ENCODE data around the gene B4GALNT3.

- peak in 1 of 5 experiments; percentile 29 for TF ChIP-seq CTCF (IDR thresholded peaks at IDR 0.05)
- no peak for TF ChIP-seq EP300 (IDR thresholded peaks at IDR 0.05)
These were observed 7.0 kb upstream of the B4GALNT3 start for GRCh38 chr12:452667-453210.

Data from tibial nerve (tissue), 4 donors.